Measurements from ENCODE around the gene ZBTB32. TPM values are rescaled to one million over a fixed set of nuclear protein-coding genes. Genes with fewer than 3 reads are reported as not detected.
A peak's percentile ranks its signal among the peaks of the same experiment; 100 is the strongest.

ZBTB32 gene
- total RNA-seq, 1 donor from 2014 or later = not detected

- peaks cover 18% of the 10 kb centered on the region for H3K36me3 Mint-ChIP-seq (ENCODE audit: low read depth, unreplicated experiment)
- H3K9me3 Mint-ChIP-seq (ENCODE audit: unreplicated experiment) = no peaks in the 10 kb centered on the region
- H3K27ac Mint-ChIP-seq (ENCODE audit: unreplicated experiment) = peak overlapping the region; percentile 48
- TF ChIP-seq CTCF (IDR thresholded peaks at IDR 0.05; ENCODE audit: unreplicated experiment) = no peak
- peak overlapping the region; percentile 86 for H3K4me3 Mint-ChIP-seq (ENCODE audit: unreplicated experiment)
- peaks cover 21% of the 10 kb centered on the region for H3K4me1 Mint-ChIP-seq (ENCODE audit: unreplicated experiment)
- DNase-seq (ENCODE audit: low spot score) = peak; percentile 96
- H3K27me3 Mint-ChIP-seq (ENCODE audit: unreplicated experiment) = peaks cover 22% of the 10 kb centered on the region
Observed at GRCh38 chr19:35740423-35741202, 36.3 kb downstream of the ZBTB32 start.

GRCh38 chr19:35741203-35741515, 36.8 kb downstream of the ZBTB32 start:
- Mint-ChIP-seq H3K36me3 (ENCODE audit: low read depth, unreplicated experiment) (peaks cover 14% of the 10 kb centered on the region), H3K27ac (ENCODE audit: unreplicated experiment) (peak overlapping the region; percentile 48), H3K4me3 (ENCODE audit: unreplicated experiment) (peak overlapping the region; percentile 86), H3K4me1 (ENCODE audit: unreplicated experiment) (peaks cover 26% of the 10 kb centered on the region), H3K27me3 (ENCODE audit: unreplicated experiment) (peaks cover 20% of the 10 kb centered on the region), H3K9me3 (ENCODE audit: unreplicated experiment) (no peaks in the 10 kb centered on the region)
- no peak for DNase-seq (ENCODE audit: low spot score)
- TF ChIP-seq CTCF (IDR thresholded peaks at IDR 0.05; ENCODE audit: unreplicated experiment) = no peak

GRCh38 chr19:35742121-35742724, 37.9 kb downstream of the ZBTB32 start, which contains the start of gene IGFLR1:
TSS of gene IGFLR1 (minus strand) at chr19:35742452. CDS start at chr19:35741180, 1,272 bp downstream.
- H3K4me3 Mint-ChIP-seq (ENCODE audit: unreplicated experiment) = peak within 1 kb of the TSS; percentile 19
- H3K9me3 Mint-ChIP-seq (ENCODE audit: unreplicated experiment) = no peaks in the 10 kb centered on the region
- peaks cover 13% of the 10 kb centered on the region for H3K36me3 Mint-ChIP-seq (ENCODE audit: low read depth, unreplicated experiment)
- peaks cover 32% of the 10 kb centered on the region for H3K4me1 Mint-ChIP-seq (ENCODE audit: unreplicated experiment)
- no peak within 1 kb of the TSS for H3K27ac Mint-ChIP-seq (ENCODE audit: unreplicated experiment)
- TF ChIP-seq CTCF (IDR thresholded peaks at IDR 0.05; ENCODE audit: unreplicated experiment) = no peak
- H3K27me3 Mint-ChIP-seq (ENCODE audit: unreplicated experiment) = peaks cover 19% of the 10 kb centered on the region
- DNase-seq (ENCODE audit: low spot score) = no peak

GRCh38 chr19:35743640-35744429, 39.5 kb downstream of the ZBTB32 start:
- no peak overlapping the region for H3K27ac Mint-ChIP-seq (ENCODE audit: unreplicated experiment)
- peaks cover 12% of the 10 kb centered on the region for H3K36me3 Mint-ChIP-seq (ENCODE audit: low read depth, unreplicated experiment)

More at GRCh38 chr19:35743640-35744429, 39.5 kb downstream of the ZBTB32 start:
- Mint-ChIP-seq H3K4me3 (ENCODE audit: unreplicated experiment) (peak overlapping the region; percentile 98), H3K9me3 (ENCODE audit: unreplicated experiment) (no peaks in the 10 kb centered on the region), H3K27me3 (ENCODE audit: unreplicated experiment) (peaks cover 21% of the 10 kb centered on the region), H3K4me1 (ENCODE audit: unreplicated experiment) (peaks cover 38% of the 10 kb centered on the region)
- TF ChIP-seq CTCF (IDR thresholded peaks at IDR 0.05; ENCODE audit: unreplicated experiment) = no peak
- no peak for DNase-seq (ENCODE audit: low spot score)
